BLaER1 treated with 17β-estradiol and CSF1 and Interleukin-3, amounts not matched to agents 10 nM and 100 nM (cell line): ENCODE results near the gene LRSAM1.

Experiments used
- H3K27ac ChIP-seq, 11 experiments: shearing (Covaris generic); formaldehyde crosslinking; 2 replicates each; pipeline ENCODE4 v1.8.1; 2022
- H3K27me3 ChIP-seq, 11 experiments: shearing (Covaris generic); formaldehyde crosslinking; 2 replicates each; pipeline ENCODE4 v1.8.1; 2022
- H3K36me3 ChIP-seq, 11 experiments: shearing (Covaris generic); formaldehyde crosslinking; 2 replicates each; pipeline ENCODE4 v1.8.1; 2022
- H3K4me1 ChIP-seq, 10 experiments: shearing (Covaris generic); formaldehyde crosslinking; 2 replicates each; pipeline ENCODE4 v1.8.1; 2022
- H3K4me2 ChIP-seq, 11 experiments: shearing (Covaris generic); formaldehyde crosslinking; 2 replicates each; pipeline ENCODE4 v1.8.1; 2022
- H3K4me3 ChIP-seq, 10 experiments: shearing (Covaris generic); formaldehyde crosslinking; 2 replicates each; pipeline ENCODE4 v1.8.1; 2022
- H3K9ac ChIP-seq, 11 experiments: shearing (Covaris generic); formaldehyde crosslinking; 2 replicates each; pipeline ENCODE4 v1.8.1; 2022
- H3K9me3 ChIP-seq, 11 experiments: shearing (Covaris generic); formaldehyde crosslinking; replicated peaks in 1 of 11; 2 replicates each; pipeline ENCODE4 v1.8.1; 2022
- H4K20me1 ChIP-seq, 11 experiments: shearing (Covaris generic); formaldehyde crosslinking; 2 replicates each; pipeline ENCODE4 v1.8.1; 2022
- Cebpa-rat ChIP-seq, 11 experiments: shearing (Covaris generic); IDR thresholded peaks; 2 replicates each; pipeline ENCODE4 v1.8.1; 2022

The LRSAM1 gene

DNA sequence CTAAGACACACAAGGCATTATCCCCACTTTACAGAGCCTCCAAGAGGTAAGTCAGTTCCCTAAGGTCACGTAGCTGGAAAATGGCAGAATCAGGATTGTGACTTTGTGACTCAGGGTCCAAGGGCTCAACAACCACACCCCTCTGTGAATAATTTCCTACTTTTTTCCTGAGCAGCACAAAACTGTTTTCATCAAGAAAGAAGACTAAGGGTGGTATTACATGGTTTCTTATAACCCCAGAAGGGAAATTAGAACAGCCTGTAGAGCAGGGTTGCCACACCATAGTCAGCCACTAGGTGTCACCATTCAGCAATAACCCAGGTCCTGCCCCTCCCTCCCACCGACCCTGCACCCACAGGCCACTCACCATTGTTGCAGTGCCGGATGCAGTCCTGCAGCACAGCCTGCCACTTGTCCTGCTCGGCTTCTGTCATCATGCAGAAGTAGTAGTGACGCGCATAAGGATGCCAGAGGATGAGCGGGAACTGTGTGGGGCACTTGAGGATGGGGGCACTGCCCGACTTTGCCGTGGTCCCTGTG lies 72.1 kb downstream of the LRSAM1 start:
- Histone ChIP-seq H4K20me1 (peaks cover 0 to 91% (median 0%) of the 10 kb centered on the region in 11 experiments; a peak in 8 of 22 replicates), H3K27ac (no peak overlapping the region), H3K4me3 (peak overlapping the region in 4 of 10 experiments; percentile 17 to 39 (median 24); a peak in 2 of 20 replicates), H3K27me3 (no peaks in the 10 kb centered on the region), H3K9me3 (peaks cover 31 to 53% (median 39%) of the 10 kb centered on the region in 11 experiments), H3K4me2 (0 out of 22 replicates have a peak overlapping the region, but pooled peaks of 1 of the 11 experiments have one; percentile 6), H3K36me3 (peaks cover 38 to 93% (median 65%) of the 10 kb centered on the region in 11 experiments), H3K9ac (no peak overlapping the region), H3K4me1 (peaks cover 37 to 69% (median 50%) of the 10 kb centered on the region in 10 experiments)
- no peak for TF ChIP-seq Cebpa-rat (IDR thresholded peaks at IDR 0.05)

DNA sequence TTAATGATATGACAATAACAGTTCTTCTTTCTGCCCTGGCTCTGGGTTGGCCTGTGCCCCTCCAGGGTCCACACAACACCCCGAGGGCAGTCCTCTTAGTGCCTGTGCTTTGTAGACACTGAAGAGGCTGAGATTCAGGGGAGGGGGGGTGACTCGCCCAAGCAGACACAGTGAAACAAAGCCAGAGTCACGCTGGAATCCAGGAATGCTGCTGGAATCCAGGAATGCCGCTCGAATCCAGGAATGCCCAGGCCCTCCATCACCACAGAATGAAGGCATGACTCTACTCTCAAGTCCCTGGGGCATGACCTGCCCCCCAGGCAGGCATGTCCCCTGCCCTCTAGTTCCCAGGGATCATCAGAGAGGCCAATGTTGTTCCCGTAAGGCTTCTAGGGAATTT lies 73.1 kb downstream of the LRSAM1 start:
- Histone ChIP-seq H3K36me3 (peaks cover 38 to 97% (median 65%) of the 10 kb centered on the region in 11 experiments), H3K27ac (no peak overlapping the region), H3K4me2 (0 out of 22 replicates have a peak overlapping the region, but pooled peaks of 1 of the 11 experiments have one; percentile 6), H3K4me3 (peak overlapping the region in 3 of 10 experiments; percentile 12 to 22 (median 14); a peak in 4 of 20 replicates), H3K4me1 (peaks cover 35 to 69% (median 50%) of the 10 kb centered on the region in 10 experiments), H4K20me1 (peaks cover 0 to 91% (median 0%) of the 10 kb centered on the region in 11 experiments; a peak in 8 of 22 replicates), H3K9me3 (peaks cover 31 to 54% (median 39%) of the 10 kb centered on the region in 11 experiments), H3K27me3 (no peaks in the 10 kb centered on the region), H3K9ac (no peak overlapping the region)
- TF ChIP-seq Cebpa-rat (IDR thresholded peaks at IDR 0.05) = no peak

GRCh38 chr9:127525401-127526188 lies 74.3 kb downstream of the LRSAM1 start:
- Histone ChIP-seq H3K27ac (no peak overlapping the region), H4K20me1 (peaks cover 0 to 92% (median 9%) of the 10 kb centered on the region in 11 experiments; a peak in 14 of 22 replicates), H3K27me3 (no peaks in the 10 kb centered on the region), H3K4me1 (peaks cover 23 to 69% (median 43%) of the 10 kb centered on the region in 10 experiments), H3K4me2 (no peak overlapping the region), H3K36me3 (peaks cover 38 to 99% (median 74%) of the 10 kb centered on the region in 11 experiments), H3K9me3 (peaks cover 31 to 54% (median 39%) of the 10 kb centered on the region in 11 experiments), H3K9ac (no peak overlapping the region), H3K4me3 (no peak overlapping the region; a peak in 3 of 20 replicates)
- no peak for TF ChIP-seq Cebpa-rat (IDR thresholded peaks at IDR 0.05)

GRCh38 chr9:127526655-127527559 lies 75.6 kb downstream of the LRSAM1 start:
- Histone ChIP-seq H3K4me1 (peaks cover 16 to 68% (median 32%) of the 10 kb centered on the region in 10 experiments), H3K9me3 (peaks cover 31 to 54% (median 39%) of the 10 kb centered on the region in 11 experiments), H3K4me3 (0 out of 20 replicates have a peak overlapping the region, but pooled peaks of 2 of the 10 experiments have one; percentile 4 to 17), H4K20me1 (peaks cover 0 to 93% (median 17%) of the 10 kb centered on the region in 11 experiments; a peak in 17 of 22 replicates), H3K4me2 (no peak overlapping the region), H3K9ac (no peak overlapping the region), H3K36me3 (peaks cover 38 to 99% (median 81%) of the 10 kb centered on the region in 11 experiments), H3K27ac (no peak overlapping the region), H3K27me3 (no peaks in the 10 kb centered on the region)
- TF ChIP-seq Cebpa-rat (IDR thresholded peaks at IDR 0.05) = no peak

GRCh38 chr9:127527560-127528268 lies 76.4 kb downstream of the LRSAM1 start:
- Histone ChIP-seq H3K9me3 (peaks cover 31 to 54% (median 38%) of the 10 kb centered on the region in 11 experiments), H3K4me3 (no peak overlapping the region), H3K9ac (no peak overlapping the region), H3K27me3 (no peaks in the 10 kb centered on the region), H3K4me1 (peaks cover 12 to 68% (median 25%) of the 10 kb centered on the region in 10 experiments), H4K20me1 (peaks cover 0 to 93% (median 25%) of the 10 kb centered on the region in 11 experiments; a peak in 17 of 22 replicates), H3K36me3 (peaks cover 33 to 99% (median 74%) of the 10 kb centered on the region in 11 experiments), H3K27ac (no peak overlapping the region), H3K4me2 (peak overlapping the region in 3 of 11 experiments; percentile 23 to 58 (median 48); a peak in 2 of 22 replicates)
- no peak for TF ChIP-seq Cebpa-rat (IDR thresholded peaks at IDR 0.05)

DNA sequence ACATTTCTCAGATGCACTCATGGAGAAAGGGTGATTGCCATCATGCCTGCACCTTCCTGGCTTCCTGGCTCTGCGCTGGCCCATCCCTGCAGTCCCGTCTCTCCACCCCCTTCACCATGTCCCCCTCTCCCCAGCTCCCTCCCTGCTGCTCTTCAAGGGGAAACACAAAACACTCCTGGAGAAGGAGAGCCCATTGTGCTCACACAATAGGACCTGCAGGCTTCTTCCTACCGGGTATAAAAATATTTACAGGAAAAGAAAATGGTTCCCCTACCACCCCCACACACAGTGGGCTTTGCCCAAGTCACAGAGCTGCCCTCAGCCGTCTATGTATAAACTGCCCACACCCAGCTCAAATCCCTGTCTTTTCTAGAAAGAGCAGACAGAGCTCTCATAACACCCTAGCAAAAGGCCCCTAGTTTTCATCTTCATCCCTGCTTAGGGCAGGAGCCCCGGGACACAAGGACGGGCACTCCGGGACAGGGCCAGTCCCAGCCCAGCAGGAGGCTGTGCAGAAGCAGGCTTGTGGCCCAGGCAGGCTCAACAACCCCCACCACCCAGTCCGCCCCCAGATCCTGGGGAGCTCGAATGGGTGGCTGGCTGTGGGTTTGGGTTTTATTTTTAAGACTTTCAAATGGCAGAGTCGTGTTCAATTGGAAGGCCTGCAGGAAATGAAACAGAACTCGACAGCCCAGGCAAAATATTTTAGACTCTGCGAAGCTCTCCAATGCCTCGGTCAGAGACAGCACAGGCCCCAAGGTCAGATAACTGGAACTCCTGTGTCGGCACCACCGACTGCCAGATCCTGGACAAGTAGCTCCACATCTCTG lies 77.3 kb downstream of the LRSAM1 start:
- peaks cover 26 to 99% (median 66%) of the 10 kb centered on the region in 11 experiments for H3K36me3 ChIP-seq
- H3K4me1 ChIP-seq = peaks cover 16 to 60% (median 27%) of the 10 kb centered on the region in 10 experiments
- no peaks in the 10 kb centered on the region for H3K27me3 ChIP-seq
- peaks cover 0 to 96% (median 32%) of the 10 kb centered on the region in 11 experiments; a peak in 19 of 22 replicates for H4K20me1 ChIP-seq
- no peak overlapping the region for H3K4me3 ChIP-seq
- H3K9me3 ChIP-seq = peaks cover 25 to 48% (median 33%) of the 10 kb centered on the region in 11 experiments
- TF ChIP-seq Cebpa-rat (IDR thresholded peaks at IDR 0.05) = no peak
- peak overlapping the region in 9 of 11 experiments; percentile 4 to 54 (median 31); a peak in 5 of 22 replicates for H3K9ac ChIP-seq
- H3K27ac ChIP-seq = peak overlapping the region in 5 of 11 experiments; percentile 9 to 57 (median 32); a peak in 8 of 22 replicates
- peak overlapping the region in 10 of 11 experiments; percentile 10 to 66 (median 52); a peak in 17 of 22 replicates for H3K4me2 ChIP-seq

- no peak overlapping the region for H3K4me3 ChIP-seq
- peaks cover 16 to 99% (median 56%) of the 10 kb centered on the region in 11 experiments for H3K36me3 ChIP-seq
- H3K27ac ChIP-seq = no peak overlapping the region; a peak in 1 of 22 replicates
- H4K20me1 ChIP-seq = peaks cover 0 to 97% (median 42%) of the 10 kb centered on the region in 11 experiments; a peak in 19 of 22 replicates
- TF ChIP-seq Cebpa-rat (IDR thresholded peaks at IDR 0.05) = no peak
- peaks cover 15 to 37% (median 22%) of the 10 kb centered on the region in 11 experiments for H3K9me3 ChIP-seq
- H3K4me1 ChIP-seq = peaks cover 17 to 64% (median 33%) of the 10 kb centered on the region in 10 experiments
- peak overlapping the region in 2 of 11 experiments; percentile 41 to 57; a peak in 4 of 22 replicates for H3K4me2 ChIP-seq
- H3K9ac ChIP-seq = 0 out of 22 replicates have a peak overlapping the region, but pooled peaks of 3 of the 11 experiments have one; percentile 11 to 48 (median 15)
- H3K27me3 ChIP-seq = no peaks in the 10 kb centered on the region
These were observed 78.4 kb downstream of the LRSAM1 start for GRCh38 chr9:127529671-127530070.
